Measurements from ENCODE around the gene CSMD2.

The CSMD2 gene

GRCh38 chr1:33876970-33877650, 287.9 kb downstream of the CSMD2 start:
- DNase-seq (ENCODE audit: low read depth), result peak; percentile 98
- no peak for TF ChIP-seq CTCF (conservative IDR thresholded peaks at IDR 0.05; ENCODE audit: low read length)
- no peak overlapping the region for H3K4me3 ChIP-seq (ENCODE audit: low read length)

GRCh38 chr1:33875862-33876261, 289.2 kb downstream of the CSMD2 start:
- no peak for DNase-seq (ENCODE audit: low read depth)
- no peak overlapping the region for H3K4me3 ChIP-seq (ENCODE audit: low read length)
- TF ChIP-seq CTCF (conservative IDR thresholded peaks at IDR 0.05; ENCODE audit: low read length), result peak; percentile 36

GRCh38 chr1:33874636-33875035, 290.4 kb downstream of the CSMD2 start:
- no peak for TF ChIP-seq CTCF (conservative IDR thresholded peaks at IDR 0.05; ENCODE audit: low read length)
- no peak overlapping the region for H3K4me3 ChIP-seq (ENCODE audit: low read length)
- DNase-seq (ENCODE audit: low read depth), result no peak

GRCh38 chr1:33872683-33873082, 292.3 kb downstream of the CSMD2 start:
- DNase-seq (ENCODE audit: low read depth), result peak; percentile 48
- no peak overlapping the region for H3K4me3 ChIP-seq (ENCODE audit: low read length)
- no peak for TF ChIP-seq CTCF (conservative IDR thresholded peaks at IDR 0.05; ENCODE audit: low read length)

GRCh38 chr1:33872275-33872674, 292.8 kb downstream of the CSMD2 start:
- no peak for DNase-seq (ENCODE audit: low read depth)
- no peak for TF ChIP-seq CTCF (conservative IDR thresholded peaks at IDR 0.05; ENCODE audit: low read length)
- no peak overlapping the region for H3K4me3 ChIP-seq (ENCODE audit: low read length)

GRCh38 chr1:33867684-33868083, 297.3 kb downstream of the CSMD2 start:
- no peak for TF ChIP-seq CTCF (conservative IDR thresholded peaks at IDR 0.05; ENCODE audit: low read length)
- DNase-seq (ENCODE audit: low read depth), result no peak
- H3K4me3 ChIP-seq (ENCODE audit: low read length), result no peak overlapping the region

- DNase-seq (ENCODE audit: low read depth), result peak; percentile 73
- H3K4me3 ChIP-seq (ENCODE audit: low read length), result no peak overlapping the region
- TF ChIP-seq CTCF (conservative IDR thresholded peaks at IDR 0.05; ENCODE audit: low read length), result no peak
Measured at GRCh38 chr1:33866281-33866680, 298.7 kb downstream of the CSMD2 start.

Measured in AG10803 (cell line).